ENCODE results near the gene DPM1.

The DPM1 gene

GRCh38 chr20:50903353-50904051 is 54.8 kb downstream of the DPM1 start:
- Histone ChIP-seq H3K4me1 (peaks cover 0 to 51% (median 12%) of the 10 kb centered on the region in 4 donors), H3K36me3 (peaks cover 14 to 26% (median 16%) of the 10 kb centered on the region in 3 donors), H3K27ac (no peak overlapping the region), H3K9me3 (no peaks in the 10 kb centered on the region), H3K27me3 (no peaks in the 10 kb centered on the region), H3K4me3 (no peak overlapping the region)
- intact Hi-C loops (cut with DNase I; ENCODE audit: low total_unique reads), result no loop called here
- no peak for TF ChIP-seq CTCF (IDR thresholded peaks at IDR 0.05)
- no peak for DNase-seq

GRCh38 chr20:50901301-50901700 is 57.0 kb downstream of the DPM1 start:
- no peaks in the 10 kb centered on the region for H3K27me3 ChIP-seq
- H3K4me1 ChIP-seq, result peaks cover 0 to 43% (median 9%) of the 10 kb centered on the region in 4 donors
- no peak for DNase-seq
- H3K4me3 ChIP-seq, result no peak overlapping the region
- no peaks in the 10 kb centered on the region for H3K9me3 ChIP-seq
- H3K27ac ChIP-seq, result no peak overlapping the region
- peaks cover 16 to 45% (median 26%) of the 10 kb centered on the region in 3 donors for H3K36me3 ChIP-seq
- no peak for TF ChIP-seq CTCF (IDR thresholded peaks at IDR 0.05)
- intact Hi-C loops (cut with DNase I; ENCODE audit: low total_unique reads), result no loop called here

- intact Hi-C loops (cut with DNase I; ENCODE audit: low total_unique reads), result no loop called here
- H3K27me3 ChIP-seq, result no peaks in the 10 kb centered on the region
- H3K4me1 ChIP-seq, result peaks cover 0 to 33% (median 7%) of the 10 kb centered on the region in 4 donors
- no peak for TF ChIP-seq CTCF (IDR thresholded peaks at IDR 0.05)
- H3K36me3 ChIP-seq, result peaks cover 16 to 49% (median 26%) of the 10 kb centered on the region in 3 donors
- H3K9me3 ChIP-seq, result no peaks in the 10 kb centered on the region
- H3K4me3 ChIP-seq, result no peak overlapping the region
- no peak overlapping the region for H3K27ac ChIP-seq
- no peak for DNase-seq
Measured at GRCh38 chr20:50900261-50900660, 58.1 kb downstream of the DPM1 start.

GRCh38 chr20:50898475-50898874 is 59.9 kb downstream of the DPM1 start:
- H3K4me3 ChIP-seq, result no peak overlapping the region
- no peaks in the 10 kb centered on the region for H3K27me3 ChIP-seq
- no peak for DNase-seq
- H3K36me3 ChIP-seq, result peaks cover 27 to 66% (median 39%) of the 10 kb centered on the region in 3 donors
- TF ChIP-seq CTCF (IDR thresholded peaks at IDR 0.05), result no peak
- intact Hi-C loops (cut with DNase I; ENCODE audit: low total_unique reads), result no loop called here
- H3K9me3 ChIP-seq, result no peaks in the 10 kb centered on the region
- H3K4me1 ChIP-seq, result peaks cover 0 to 15% (median 0%) of the 10 kb centered on the region in 4 donors
- H3K27ac ChIP-seq, result no peak overlapping the region

GRCh38 chr20:50895111-50895830 is 63.1 kb downstream of the DPM1 start:
- Histone ChIP-seq H3K27ac (no peak overlapping the region), H3K4me3 (no peak overlapping the region), H3K27me3 (no peaks in the 10 kb centered on the region), H3K36me3 (peaks cover 41 to 81% (median 67%) of the 10 kb centered on the region in 3 donors), H3K4me1 (no peaks in the 10 kb centered on the region), H3K9me3 (no peaks in the 10 kb centered on the region)
- no peak for TF ChIP-seq CTCF (IDR thresholded peaks at IDR 0.05)
- intact Hi-C loops (cut with DNase I; ENCODE audit: low total_unique reads), result no loop called here
- DNase-seq, result no peak

All from tibial artery (tissue), 4 donors.